GM21381 (cell line): ENCODE measurements around the gene CCNY.

Experiments used
- ATAC-seq: cut with Tn5 transposase; IDR thresholded peaks from one replicate; pipeline ENCODE4 v1.9.1; 2021; ENCODE audit warnings: mild to moderate bottlenecking, moderate library complexity; ENCODE audit not compliant: unreplicated experiment

The CCNY gene

GRCh38 chr10:35574924-35575352, 238.6 kb downstream of the CCNY start:
- ATAC-seq: no peak

GRCh38 chr10:35575640-35576039, 239.3 kb downstream of the CCNY start:
- no peak for ATAC-seq

GRCh38 chr10:35576730-35577129, 240.4 kb downstream of the CCNY start:
- no peak for ATAC-seq

- no peak for ATAC-seq
Observed at GRCh38 chr10:35577926-35578617, 241.8 kb downstream of the CCNY start.

DNA sequence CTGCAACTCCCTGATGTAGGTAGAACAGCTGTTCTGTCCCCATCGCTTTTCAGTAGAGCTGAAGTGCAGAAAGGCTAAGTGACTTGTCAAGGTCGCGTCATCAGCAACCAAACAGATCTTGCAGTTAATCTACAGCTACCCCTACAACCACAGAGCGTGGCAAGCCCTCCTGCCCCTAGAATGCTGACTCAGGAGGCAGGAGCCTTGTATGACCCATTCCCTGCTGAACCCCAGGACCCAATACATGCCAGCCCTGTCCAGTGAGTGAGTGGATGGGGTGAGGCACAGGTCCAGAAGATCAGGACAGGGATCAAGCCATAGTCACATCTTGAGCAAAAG, 242.3 kb downstream of the CCNY start:
- no peak for ATAC-seq

- ATAC-seq: no peak
Observed at GRCh38 chr10:35579116-35579515, 242.8 kb downstream of the CCNY start.

- no peak for ATAC-seq
Observed at GRCh38 chr10:35579726-35580422, 243.6 kb downstream of the CCNY start.

- no peak for ATAC-seq
Observed at GRCh38 chr10:35580423-35580770, 244.1 kb downstream of the CCNY start.

GRCh38 chr10:35581655-35582054, 245.3 kb downstream of the CCNY start:
- ATAC-seq: no peak

- ATAC-seq: no peak
Observed at GRCh38 chr10:35584946-35585345, 248.6 kb downstream of the CCNY start.

DNA sequence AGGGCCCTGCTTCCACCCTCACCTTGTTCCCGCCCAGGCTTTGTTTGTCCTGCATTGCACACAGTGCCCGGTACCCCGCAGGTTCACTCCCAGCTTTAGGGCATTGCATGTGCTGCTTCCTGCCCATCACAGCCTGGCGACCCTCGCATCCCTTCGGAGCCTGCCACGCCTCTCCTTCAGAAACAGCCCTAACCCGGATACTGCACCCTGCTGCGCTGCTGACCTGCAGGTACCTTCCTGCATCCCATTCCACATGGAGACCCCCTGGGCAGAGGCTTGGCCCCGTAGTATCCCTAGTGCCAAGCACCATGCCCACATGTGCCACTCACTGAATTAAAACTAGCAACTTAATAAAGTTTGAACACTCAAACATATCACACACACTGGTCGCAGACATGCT, 249.0 kb downstream of the CCNY start:
- ATAC-seq: no peak

DNA sequence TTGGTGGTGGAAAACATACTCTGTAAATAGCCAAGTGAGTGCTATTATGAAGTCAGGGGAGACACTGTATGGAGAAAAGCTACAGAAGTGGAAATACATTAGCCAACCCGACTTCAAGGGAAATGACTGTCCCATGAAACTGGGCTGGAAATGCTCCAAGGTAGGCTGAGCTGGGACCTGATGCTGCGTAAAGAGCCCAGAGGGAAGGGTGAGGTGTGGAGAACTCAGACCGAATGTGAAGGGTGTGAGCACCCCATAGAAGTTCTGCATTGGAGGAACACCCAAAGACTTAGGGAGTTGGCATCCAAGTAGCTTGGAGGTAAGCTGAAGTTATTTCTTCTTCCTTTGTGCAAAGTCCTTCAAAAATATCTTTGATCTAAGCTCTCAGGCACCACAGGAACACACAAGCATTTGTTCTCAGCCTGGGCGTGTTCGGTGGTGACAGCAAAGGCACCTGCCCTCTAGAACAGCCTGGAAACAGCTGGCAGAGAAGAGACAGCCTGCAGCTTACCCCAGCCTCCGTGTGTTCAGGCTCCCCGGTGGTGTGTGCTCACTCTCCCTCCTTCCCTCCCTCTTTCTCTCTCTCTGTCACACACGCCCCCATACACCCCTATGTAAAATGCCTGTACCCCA, 249.7 kb downstream of the CCNY start:
- no peak for ATAC-seq

DNA sequence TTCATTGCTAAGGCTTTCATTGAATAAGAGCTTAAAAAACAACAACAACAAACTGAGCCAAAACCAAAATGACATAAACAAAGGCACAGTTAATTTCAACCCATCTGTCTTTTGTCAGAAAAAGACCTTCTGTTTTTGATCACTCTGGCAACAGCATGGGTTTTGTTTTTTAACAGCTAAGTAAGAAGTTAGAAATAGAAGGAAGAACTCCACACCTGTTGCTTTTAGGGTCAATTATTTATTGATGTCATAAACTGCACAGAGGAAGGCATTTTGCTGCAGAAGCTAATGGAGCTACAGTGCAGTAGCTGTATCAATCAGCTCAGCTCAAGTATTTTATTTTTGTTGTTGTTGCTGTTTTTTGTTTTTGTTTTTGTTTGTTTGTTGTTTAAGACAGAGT, 252.5 kb downstream of the CCNY start:
- no peak for ATAC-seq

DNA sequence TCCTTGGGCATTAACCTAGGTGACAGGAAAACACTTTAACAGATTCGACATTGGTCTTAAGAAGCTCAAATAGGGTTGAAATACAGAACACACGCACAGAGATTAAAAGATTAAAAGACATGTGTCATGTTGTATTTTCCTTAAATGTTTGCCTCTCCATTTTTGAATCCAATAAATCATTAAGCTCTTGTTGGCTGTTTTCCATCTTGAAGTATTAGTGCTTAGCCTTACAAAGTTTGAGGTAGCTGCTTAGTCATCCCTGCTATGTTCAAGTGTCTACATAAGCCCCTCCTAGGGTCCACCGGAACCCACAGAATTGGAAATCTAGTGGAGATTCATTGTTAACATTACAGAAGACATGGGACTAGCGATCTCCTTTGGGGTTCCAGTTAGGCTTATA, 256.1 kb downstream of the CCNY start:
- no peak for ATAC-seq

- no peak for ATAC-seq
Observed at GRCh38 chr10:35594115-35595079, 258.1 kb downstream of the CCNY start.

GRCh38 chr10:35595106-35595505, 258.8 kb downstream of the CCNY start:
- no peak for ATAC-seq

GRCh38 chr10:35598379-35598778, 262.1 kb downstream of the CCNY start:
- ATAC-seq: no peak

DNA sequence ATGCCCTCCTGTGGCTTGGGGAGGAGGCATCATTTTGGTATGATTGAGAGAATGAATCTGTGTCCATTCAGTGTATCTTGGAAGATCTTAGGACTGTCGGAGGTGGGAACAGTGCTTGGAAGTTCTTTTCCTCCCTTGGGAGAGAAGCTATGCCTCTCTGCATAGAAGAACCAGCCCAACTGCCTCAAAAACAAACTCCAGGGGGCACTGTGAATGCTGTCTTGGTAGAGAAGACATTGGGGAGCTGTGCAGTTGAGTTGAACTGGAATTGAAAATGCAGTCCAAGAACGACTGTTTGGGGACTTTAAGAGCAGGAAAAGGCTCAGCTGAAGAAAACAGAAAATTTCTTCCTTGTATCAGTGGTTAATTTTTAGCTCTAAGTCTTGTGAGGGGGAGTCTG, 263.9 kb downstream of the CCNY start:
- no peak for ATAC-seq

DNA sequence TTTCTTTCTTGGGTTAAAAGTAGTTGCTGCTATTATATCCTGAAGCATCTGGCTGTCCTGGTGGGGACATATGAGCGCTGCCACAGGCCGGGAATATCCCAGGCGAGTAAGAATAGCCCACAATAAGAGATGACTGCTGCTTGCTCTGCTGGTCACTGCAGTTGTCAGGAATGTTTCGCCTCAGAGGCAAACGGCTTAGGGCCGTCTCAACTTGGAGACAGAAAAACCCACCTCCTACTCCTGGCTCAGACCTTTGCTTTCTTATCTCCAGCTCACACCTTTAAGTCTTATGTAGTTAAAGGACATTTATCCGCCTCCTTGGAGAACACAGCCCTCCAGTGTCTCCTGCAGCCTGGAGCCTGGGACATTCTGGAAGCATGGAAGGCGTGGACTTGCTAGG, 268.9 kb downstream of the CCNY start, which contains the start of gene GJD4:
GJD4 (plus strand) TSS at position 151 of the 400 bp plus-strand sequence; CDS start at position 378, 227 bp downstream.
- no peak for ATAC-seq

- ATAC-seq: no peak
Observed at GRCh38 chr10:35606430-35606829, 270.1 kb downstream of the CCNY start.
